HG02798 (cell line): ENCODE results near the gene STAG2.
"Not testable (repeated sequence)": the region's sequence is repeated elsewhere in the genome, so short reads cannot be mapped to it uniquely, and the experiment has no call there.

Experiments used
- ATAC-seq: cut with Tn5 transposase; IDR thresholded peaks from one replicate; pipeline ENCODE4 v1.9.1; 2021; ENCODE audit warnings: mild to moderate bottlenecking; ENCODE audit not compliant: unreplicated experiment, poor library complexity

The STAG2 gene

GRCh38 chrX:124026529-124026928 lies 65.0 kb downstream of the STAG2 start:
- ATAC-seq, result no peak

GRCh38 chrX:124028182-124028581 lies 66.7 kb downstream of the STAG2 start:
- ATAC-seq, result peak; percentile 42

GRCh38 chrX:124030520-124030919 lies 69.0 kb downstream of the STAG2 start:
- ATAC-seq, result peak; percentile 93

- no peak for ATAC-seq
These were observed 72.3 kb downstream of the STAG2 start for GRCh38 chrX:124033821-124034220.

GRCh38 chrX:124035657-124036056 lies 74.2 kb downstream of the STAG2 start:
- no peak for ATAC-seq

GRCh38 chrX:124042042-124042441 lies 80.5 kb downstream of the STAG2 start:
- ATAC-seq, result no peak

GRCh38 chrX:124045109-124045508 lies 83.6 kb downstream of the STAG2 start:
- no peak for ATAC-seq

- not testable (repeated sequence) for ATAC-seq
These were observed 122.9 kb downstream of the STAG2 start for GRCh38 chrX:124084417-124084816.

GRCh38 chrX:124085063-124085462 lies 123.6 kb downstream of the STAG2 start:
- ATAC-seq, result no peak

- no peak for ATAC-seq
These were observed 124.9 kb downstream of the STAG2 start for GRCh38 chrX:124086411-124086810.

GRCh38 chrX:124087000-124087746 lies 125.7 kb downstream of the STAG2 start:
- no peak for ATAC-seq

- no peak for ATAC-seq
These were observed 131.7 kb downstream of the STAG2 start for GRCh38 chrX:124093222-124093621.

GRCh38 chrX:124097116-124097515 lies 135.6 kb downstream of the STAG2 start:
- no peak for ATAC-seq

- ATAC-seq, result no peak
These were observed 136.6 kb downstream of the STAG2 start for GRCh38 chrX:124098089-124098488.

GRCh38 chrX:124103966-124104365 lies 142.5 kb downstream of the STAG2 start:
- no peak for ATAC-seq

- not testable (repeated sequence) for ATAC-seq
These were observed 143.0 kb downstream of the STAG2 start for GRCh38 chrX:124104512-124104911.

GRCh38 chrX:124113621-124114600 lies 152.4 kb downstream of the STAG2 start:
- no peak for ATAC-seq

GRCh38 chrX:124117325-124117724 lies 155.8 kb downstream of the STAG2 start:
- ATAC-seq, result no peak

- no peak for ATAC-seq
These were observed 164.0 kb downstream of the STAG2 start for GRCh38 chrX:124125471-124125870.

GRCh38 chrX:124127496-124127895 lies 166.0 kb downstream of the STAG2 start:
- no peak for ATAC-seq

GRCh38 chrX:124132437-124132836 lies 170.9 kb downstream of the STAG2 start:
- not testable (repeated sequence) for ATAC-seq
